ENCODE data around the gene TNNT3. TPM values are rescaled to one million over a fixed set of nuclear protein-coding genes. Genes with fewer than 3 reads are reported as not detected.

The TNNT3 gene
- polyA plus RNA-seq, 3 donors, result 2.2 to 50.0 (median 12.7) TPM

- 63 to 80% (median 65%) methylated on average over 34 of the region's 34 CpGs for WGBS, 3 donors
- no peak overlapping the region for H3K27ac ChIP-seq (ENCODE audit: low read depth, low read length)
These were observed 1.7 kb upstream of the TNNT3 start for GRCh38 chr11:1917523-1918435.

- H3K27ac ChIP-seq (ENCODE audit: low read depth, low read length), result no peak overlapping the region
- WGBS, 3 donors, result 75 to 85% (median 77%) methylated on average over 23 to 29 of the region's 29 CpGs
These were observed 827 bp upstream of the TNNT3 start for GRCh38 chr11:1918436-1919315.

GRCh38 chr11:1920128-1920908 lies 815 bp downstream of the TNNT3 start:
- 88 to 96% (median 89%) methylated on average over 24 to 25 of the region's 25 CpGs for WGBS, 3 donors
- no peak overlapping the region for H3K27ac ChIP-seq (ENCODE audit: low read depth, low read length)

- 62 to 73% (median 71%) methylated on average over 20 to 21 of the region's 21 CpGs for WGBS, 3 donors
- peak overlapping the region; percentile 43 for H3K27ac ChIP-seq (ENCODE audit: low read depth, low read length)
These were observed 1.5 kb downstream of the TNNT3 start for GRCh38 chr11:1920909-1921573.

GRCh38 chr11:1921574-1922141 lies 2.2 kb downstream of the TNNT3 start:
- WGBS, 3 donors, result 40 to 63% (median 44%) methylated on average over 18 of the region's 18 CpGs
- H3K27ac ChIP-seq (ENCODE audit: low read depth, low read length), result peak overlapping the region; percentile 6

GRCh38 chr11:1922481-1923081 lies 3.1 kb downstream of the TNNT3 start:
- 40 to 62% (median 44%) methylated on average over 14 of the region's 14 CpGs for WGBS, 3 donors
- H3K27ac ChIP-seq (ENCODE audit: low read depth, low read length), result no peak overlapping the region

- no peak overlapping the region for H3K27ac ChIP-seq (ENCODE audit: low read depth, low read length)
- WGBS, 3 donors, result 83 to 92% (median 88%) methylated on average over 22 of the region's 22 CpGs
These were observed 3.9 kb downstream of the TNNT3 start for GRCh38 chr11:1923201-1923956.

- WGBS, 3 donors, result 75 to 76% (median 75%) methylated on average over 17 of the region's 17 CpGs
- H3K27ac ChIP-seq (ENCODE audit: low read depth, low read length), result no peak overlapping the region
These were observed 4.7 kb downstream of the TNNT3 start for GRCh38 chr11:1924181-1924580.

GRCh38 chr11:1924646-1925372 lies 5.3 kb downstream of the TNNT3 start:
- H3K27ac ChIP-seq (ENCODE audit: low read depth, low read length), result peak overlapping the region; percentile 39
- 84 to 88% (median 84%) methylated on average over 19 to 21 of the region's 21 CpGs for WGBS, 3 donors

- no peak overlapping the region for H3K27ac ChIP-seq (ENCODE audit: low read depth, low read length)
- 87 to 92% (median 91%) methylated on average over 18 to 23 of the region's 23 CpGs for WGBS, 3 donors
These were observed 6.1 kb downstream of the TNNT3 start for GRCh38 chr11:1925373-1926155.

GRCh38 chr11:1926156-1927025 lies 6.9 kb downstream of the TNNT3 start:
- 79 to 86% (median 84%) methylated on average over 39 to 41 of the region's 41 CpGs for WGBS, 3 donors

GRCh38 chr11:1927026-1927847 lies 7.7 kb downstream of the TNNT3 start:
- no peak overlapping the region for H3K27ac ChIP-seq (ENCODE audit: low read depth, low read length)
- WGBS, 3 donors, result 46 to 75% (median 49%) methylated on average over 23 to 28 of the region's 28 CpGs

More at GRCh38 chr11:1926156-1927025, 6.9 kb downstream of the TNNT3 start:
- H3K27ac ChIP-seq (ENCODE audit: low read depth, low read length), result no peak overlapping the region

GRCh38 chr11:1927848-1928469 lies 8.5 kb downstream of the TNNT3 start:
- no peak overlapping the region for H3K27ac ChIP-seq (ENCODE audit: low read depth, low read length)
- WGBS, 3 donors, result 67 to 87% (median 68%) methylated on average over 19 to 20 of the region's 20 CpGs

Data from adipose tissue (tissue), 3 donors.